Measurements from ENCODE around the gene ELAVL3. TPM values are rescaled to one million over a fixed set of nuclear protein-coding genes. Genes with fewer than 3 reads are reported as not detected.

Gene ELAVL3
- total RNA-seq, 1 experiment from 2014 or later = 1.2 TPM

DNA sequence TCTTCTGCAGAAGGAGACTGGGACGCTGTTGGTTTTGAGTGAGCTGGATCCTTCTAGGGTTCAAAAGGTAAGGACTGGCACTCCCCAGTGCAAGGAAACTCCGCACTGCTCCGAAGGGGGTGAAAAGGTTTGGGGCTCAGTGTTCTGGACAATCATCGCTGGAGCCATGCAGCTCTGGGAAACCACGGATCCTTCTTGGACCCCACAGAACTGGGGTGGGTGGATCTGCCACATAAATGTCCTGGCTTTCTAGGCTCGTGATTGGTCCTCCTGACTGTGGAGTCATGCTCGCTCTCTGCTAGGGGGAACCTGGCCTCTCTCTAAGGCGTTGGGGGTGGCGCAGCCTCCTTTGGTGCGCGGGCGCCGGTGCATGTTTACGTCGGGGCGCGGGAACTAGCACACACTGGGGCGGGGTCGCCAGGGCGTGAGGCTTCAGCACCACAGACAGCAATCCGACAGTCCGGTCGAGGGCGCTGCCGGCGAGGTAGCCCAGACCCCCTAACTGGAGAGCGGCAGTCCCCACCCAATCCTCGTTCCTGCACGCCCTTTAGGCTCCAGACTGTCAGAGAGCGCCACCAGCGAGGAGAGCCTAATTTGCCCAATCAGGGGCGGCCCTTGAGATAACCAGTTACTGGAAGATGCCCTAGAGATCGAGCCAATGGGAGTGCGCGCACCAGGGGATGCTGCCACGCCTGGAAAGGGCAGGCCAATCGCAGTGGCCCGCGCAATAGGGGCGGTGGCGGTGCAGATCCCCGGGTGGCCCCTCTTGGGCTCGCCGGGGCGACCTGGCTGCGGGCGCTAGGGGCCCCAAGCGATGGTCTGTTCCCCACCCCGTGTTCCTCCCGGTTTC, 913 bp upstream of the ELAVL3 start:
- Histone ChIP-seq H4K5ac (ENCODE audit: insufficient read length, low read depth, low read length) (no peak overlapping the region), H3K27ac (ENCODE audit: insufficient read length, low read depth, low read length) (no peak overlapping the region), H2BK20ac (ENCODE audit: low read depth, low read length, poor library complexity, severe bottlenecking) (no peak overlapping the region), H3K14ac (ENCODE audit: insufficient read depth, low read length) (peak overlapping the region; percentile 37; the same call in 1 of the 2 replicates), H3K79me2 (ENCODE audit: insufficient read depth, low read length) (no peaks in the 10 kb centered on the region), H3K27me3 (ENCODE audit: insufficient read depth, low read length) (peaks cover 12% of the 10 kb centered on the region; the same call in 1 of the 2 replicates), H3K4ac (ENCODE audit: low read depth, low read length) (no peak overlapping the region), H3K56ac (ENCODE audit: insufficient read length, low read depth, low read length) (no peak overlapping the region), H3K4me1 (ENCODE audit: insufficient read depth, low read length) (no peaks in the 10 kb centered on the region), H3K18ac (ENCODE audit: insufficient read length, low read depth, low read length) (peak overlapping the region; percentile 77), H2BK5ac (ENCODE audit: insufficient read length, low read length) (no peak overlapping the region), H3K9ac (ENCODE audit: extremely low read depth, insufficient read length, low read length) (no peak overlapping the region), H2AFZ (ENCODE audit: low read length) (no peak overlapping the region), H3K9me3 (ENCODE audit: control insufficient read depth, low read depth, low read length) (no peaks in the 10 kb centered on the region), H3T11ph (ENCODE audit: low read length) (no peak overlapping the region), H4K91ac (ENCODE audit: insufficient read length, low read depth, low read length) (no peak overlapping the region), H2BK120ac (ENCODE audit: low read depth, low read length, poor library complexity, severe bottlenecking) (no peak overlapping the region), H2AK5ac (ENCODE audit: insufficient read length, low read length) (no peak overlapping the region), H3K4me2 (ENCODE audit: insufficient read depth, insufficient read length, low read length) (peak overlapping the region; percentile 28), H4K20me1 (ENCODE audit: control insufficient read depth, insufficient read depth, insufficient read length) (no peaks in the 10 kb centered on the region), H2BK12ac (ENCODE audit: insufficient read length, low read depth, low read length) (no peak overlapping the region), H2BK15ac (ENCODE audit: low read depth, low read length) (no peak overlapping the region), H3K79me1 (ENCODE audit: insufficient read depth, low read depth, low read length, poor library complexity, severe bottlenecking) (no peaks in the 10 kb centered on the region), H3K23ac (ENCODE audit: insufficient read length, low read depth, low read length) (no peak overlapping the region), H3K23me2 (ENCODE audit: insufficient read length, low read depth, low read length, poor library complexity, severe bottlenecking) (peaks cover 7% of the 10 kb centered on the region), H4K8ac (replicated peaks; ENCODE audit: insufficient read length, low read depth, low read length) (no peak overlapping the region)
- Mint-ChIP-seq H3K27ac (peak overlapping the region in 1 of 3 experiments; percentile 74; a peak in 1 of 7 replicates), H3K36me3 (ENCODE audit: insufficient read depth in 1 of 3, low read depth in 3 of 3) (no peaks in the 10 kb centered on the region; a peak in 1 of 7 replicates), H3K4me3 (peak overlapping the region; percentile 50 to 77), H3K9me3 (peaks cover 0 to 4% of the 10 kb centered on the region in 2 experiments; a peak in 3 of 5 replicates), H3K4me1 (peaks cover 4 to 18% of the 10 kb centered on the region in 2 experiments; a peak in 3 of 4 replicates), H3K27me3 (ENCODE audit: low read depth) (peaks cover 42% of the 10 kb centered on the region)
- peak; percentile 97 for DNase-seq
- TF ChIP-seq, protein P1, sequence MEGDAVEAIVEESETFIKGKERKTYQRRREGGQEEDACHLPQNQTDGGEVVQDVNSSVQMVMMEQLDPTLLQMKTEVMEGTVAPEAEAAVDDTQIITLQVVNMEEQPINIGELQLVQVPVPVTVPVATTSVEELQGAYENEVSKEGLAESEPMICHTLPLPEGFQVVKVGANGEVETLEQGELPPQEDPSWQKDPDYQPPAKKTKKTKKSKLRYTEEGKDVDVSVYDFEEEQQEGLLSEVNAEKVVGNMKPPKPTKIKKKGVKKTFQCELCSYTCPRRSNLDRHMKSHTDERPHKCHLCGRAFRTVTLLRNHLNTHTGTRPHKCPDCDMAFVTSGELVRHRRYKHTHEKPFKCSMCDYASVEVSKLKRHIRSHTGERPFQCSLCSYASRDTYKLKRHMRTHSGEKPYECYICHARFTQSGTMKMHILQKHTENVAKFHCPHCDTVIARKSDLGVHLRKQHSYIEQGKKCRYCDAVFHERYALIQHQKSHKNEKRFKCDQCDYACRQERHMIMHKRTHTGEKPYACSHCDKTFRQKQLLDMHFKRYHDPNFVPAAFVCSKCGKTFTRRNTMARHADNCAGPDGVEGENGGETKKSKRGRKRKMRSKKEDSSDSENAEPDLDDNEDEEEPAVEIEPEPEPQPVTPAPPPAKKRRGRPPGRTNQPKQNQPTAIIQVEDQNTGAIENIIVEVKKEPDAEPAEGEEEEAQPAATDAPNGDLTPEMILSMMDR (conservative IDR thresholded peaks at IDR 0.05) = no peak
- no CpG with 5 or more reads among the region's 50 CpGs for WGBS (ENCODE audit: extremely low coverage, insufficient read length, low lambda C conversion rate)
